HG03469 (cell line): ENCODE results near the gene AHCTF1.

Experiments
- ATAC-seq: cut with Tn5 transposase; IDR thresholded peaks from one replicate; pipeline ENCODE4 v1.9.1; 2021; ENCODE audit warnings: mild to moderate bottlenecking, moderate library complexity, moderate number of reproducible peaks; ENCODE audit not compliant: unreplicated experiment

The AHCTF1 gene

DNA sequence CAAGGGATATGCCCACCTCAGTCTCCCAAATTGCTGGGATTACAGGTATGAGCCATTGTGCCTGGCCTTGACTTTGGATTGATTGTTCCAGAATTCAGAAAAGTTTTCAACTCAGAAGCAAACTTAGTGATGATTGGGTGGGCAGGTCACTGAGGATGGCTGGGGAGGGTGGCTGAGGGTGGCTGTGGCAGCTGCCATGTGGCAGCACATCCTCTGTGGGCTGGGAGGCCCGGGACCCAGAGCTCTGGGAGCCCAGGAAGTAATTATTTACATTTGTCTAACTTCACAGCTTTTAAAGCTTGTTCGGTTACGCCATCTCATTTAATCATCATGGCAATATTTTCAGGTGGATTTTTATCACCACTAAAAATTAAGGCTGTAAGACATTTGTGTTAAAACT, 131.4 kb downstream of the AHCTF1 start:
- no peak for ATAC-seq

DNA sequence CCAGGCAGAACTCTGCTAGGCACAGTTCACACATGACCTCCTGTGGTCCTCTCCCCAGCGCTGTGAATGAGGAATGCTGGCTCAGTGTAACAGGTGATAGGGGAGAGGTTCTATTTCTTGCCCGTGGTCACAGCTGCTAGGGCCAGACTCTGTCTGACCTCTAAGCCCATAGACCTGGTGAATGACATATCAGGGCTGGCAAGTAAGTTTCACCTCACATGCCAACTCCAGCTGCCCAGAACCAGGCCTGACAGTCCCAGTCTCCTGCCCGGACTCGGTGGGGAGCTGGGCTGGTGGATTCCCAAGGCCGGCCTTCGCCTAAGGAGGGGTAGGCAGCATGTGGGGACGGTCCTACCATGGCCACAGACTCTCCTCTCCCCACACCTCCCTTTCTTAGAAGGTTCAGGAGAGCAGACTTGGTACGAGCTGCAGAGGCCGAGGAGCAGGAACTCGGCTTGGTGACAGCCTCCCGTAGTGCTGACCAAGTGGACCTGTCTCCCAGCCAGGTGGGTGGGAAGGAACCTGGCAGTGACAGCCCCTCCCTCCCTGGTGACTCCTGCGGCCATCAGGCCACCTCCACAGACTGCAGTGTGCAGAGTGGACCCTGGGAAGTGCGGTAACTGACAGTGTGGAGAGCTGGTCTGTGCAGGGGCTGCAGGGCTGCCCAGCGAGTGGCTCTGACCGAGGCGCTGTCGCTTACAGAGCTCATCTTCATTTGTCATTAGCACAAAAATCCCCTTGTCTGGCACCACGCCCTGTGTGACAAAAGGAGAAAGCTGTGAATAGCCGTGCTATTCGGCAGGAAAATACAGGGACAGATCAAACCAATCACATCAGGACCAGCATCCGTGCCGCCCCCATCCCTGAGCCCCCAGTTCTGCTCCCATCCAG, 132.9 kb downstream of the AHCTF1 start:
- ATAC-seq = no peak

DNA sequence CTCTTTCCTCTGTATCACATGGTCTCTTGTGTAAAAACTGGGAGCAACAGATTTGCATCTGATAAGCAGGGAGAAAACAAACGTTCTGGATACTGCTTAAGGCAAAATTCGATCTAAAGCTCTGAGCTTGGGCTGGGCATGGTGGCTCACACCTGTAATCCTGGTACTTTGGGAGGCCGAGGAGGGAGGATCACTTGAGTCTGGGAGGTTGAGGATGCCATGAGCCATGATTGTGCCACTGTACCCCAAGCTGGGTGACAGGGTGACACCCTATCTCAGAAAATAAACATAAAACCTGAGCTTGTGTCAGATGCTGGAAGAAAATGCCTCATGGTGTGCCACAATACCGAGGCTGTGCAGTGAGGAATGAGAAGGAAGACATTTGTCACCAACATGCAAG, 133.6 kb downstream of the AHCTF1 start:
- no peak for ATAC-seq

DNA sequence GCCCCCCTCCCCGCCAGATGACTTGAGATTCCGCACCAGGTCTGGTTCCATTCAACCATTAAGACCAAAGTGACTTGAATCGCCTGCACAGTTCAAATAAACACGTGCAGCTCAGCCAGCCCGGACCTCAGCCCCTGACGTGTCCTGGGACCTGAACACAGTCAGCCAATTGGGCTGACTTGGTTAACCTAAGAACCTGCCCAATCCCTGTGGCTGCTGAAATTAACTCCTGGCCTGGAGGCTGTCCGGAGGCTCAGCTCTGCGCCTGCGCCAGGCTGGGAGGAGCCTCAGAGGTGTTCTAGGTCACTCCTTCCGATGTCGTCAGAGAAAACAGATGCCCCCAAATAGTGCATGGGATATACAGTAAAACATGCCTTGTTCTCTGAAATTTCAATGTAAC, 134.2 kb downstream of the AHCTF1 start:
- no peak for ATAC-seq

DNA sequence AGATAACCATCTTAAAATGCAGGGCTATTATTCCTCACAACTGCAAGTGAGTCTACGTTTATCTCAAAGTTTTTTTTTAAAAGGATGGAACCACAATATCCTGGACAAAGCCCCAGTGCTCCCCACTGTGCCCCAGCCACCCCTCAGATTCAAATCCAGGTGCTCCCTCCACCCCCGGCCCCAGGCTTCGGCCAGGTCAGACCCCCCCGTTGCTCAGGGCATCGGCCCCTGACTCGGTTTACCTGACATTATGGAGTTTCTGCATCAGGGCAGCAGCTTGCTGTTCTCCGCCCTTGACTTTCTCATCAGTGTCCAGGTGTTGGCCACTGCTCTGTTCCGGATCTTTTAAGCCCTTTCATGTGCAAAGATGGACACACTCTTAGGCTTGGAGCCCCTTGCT, 134.6 kb downstream of the AHCTF1 start:
- no peak for ATAC-seq

DNA sequence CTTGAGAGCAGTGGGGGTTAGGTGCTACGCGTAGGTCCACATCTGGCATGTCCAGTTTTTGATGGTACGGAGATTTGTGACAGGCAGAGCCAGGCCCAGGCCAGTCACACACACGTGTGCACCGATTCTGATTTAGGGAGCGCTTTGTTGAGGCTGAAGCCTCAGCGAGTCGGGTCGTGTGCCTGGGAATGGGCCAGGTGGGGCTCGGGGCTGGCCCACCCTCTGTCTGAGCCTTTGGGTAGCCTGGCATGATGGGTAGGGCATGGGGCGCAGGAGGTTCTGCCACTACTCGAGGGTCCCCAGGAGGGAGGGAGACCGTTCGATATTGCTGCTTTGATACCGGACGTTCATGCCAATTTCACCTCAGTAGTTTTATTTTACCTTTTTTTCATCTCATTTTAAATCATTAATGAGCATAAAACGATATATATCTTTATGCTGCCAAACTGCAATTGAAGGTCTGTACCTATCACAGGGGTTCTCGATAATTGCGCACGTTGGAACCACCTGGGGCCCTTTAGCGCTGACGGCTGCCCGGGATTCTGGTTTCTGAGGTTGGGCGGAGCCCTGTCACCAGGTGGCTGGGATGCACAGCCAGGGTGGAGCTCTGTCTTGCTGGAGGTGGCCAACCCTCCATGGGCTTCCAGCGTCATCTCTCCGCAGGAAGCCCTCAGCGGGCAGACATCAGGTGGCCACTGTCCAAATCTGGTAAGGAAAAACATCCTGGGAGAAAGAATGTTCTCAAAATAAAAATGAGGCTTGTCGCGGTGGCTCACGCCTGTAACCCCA, 135.6 kb downstream of the AHCTF1 start:
- no peak for ATAC-seq

DNA sequence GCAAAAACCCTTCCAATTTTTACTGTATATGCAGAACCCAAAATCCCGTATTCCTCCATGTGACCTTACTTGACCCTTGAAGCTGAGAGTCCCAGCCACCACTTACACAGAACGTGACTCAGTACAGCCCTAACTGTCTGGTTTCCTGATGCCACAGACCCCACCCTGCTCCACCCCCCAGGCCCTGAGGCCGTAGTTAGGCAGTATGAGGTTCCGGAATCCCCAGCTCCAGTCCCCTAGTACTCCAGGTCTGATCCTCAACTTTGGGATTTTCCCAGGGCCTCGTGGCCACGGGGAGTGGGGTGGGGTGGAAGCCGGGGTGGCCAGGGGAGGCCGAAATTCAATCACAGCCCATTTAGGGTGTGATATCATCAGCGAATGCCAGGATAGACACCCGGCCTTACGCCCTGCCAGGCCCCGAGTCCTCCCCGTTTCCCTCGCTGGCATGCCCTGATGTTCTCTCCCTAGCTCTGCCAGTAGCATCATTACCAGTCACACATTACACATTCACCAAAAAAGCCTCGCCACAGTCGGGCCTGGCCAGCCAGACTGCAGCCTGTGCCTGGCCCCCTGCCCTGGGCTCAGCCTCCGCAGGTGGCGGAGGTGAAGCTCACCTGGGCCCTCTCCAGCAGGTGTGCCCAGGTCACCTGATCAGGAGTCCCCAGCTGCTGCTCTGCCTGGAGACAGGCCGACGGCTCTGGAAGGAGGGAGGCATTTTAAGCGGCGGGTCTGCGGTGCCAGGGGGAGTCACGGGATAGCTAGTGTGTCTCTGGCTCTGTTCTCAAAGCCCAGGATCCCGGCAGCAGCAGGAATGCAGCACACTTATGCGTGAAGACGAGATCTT, 136.7 kb downstream of the AHCTF1 start:
- no peak for ATAC-seq

DNA sequence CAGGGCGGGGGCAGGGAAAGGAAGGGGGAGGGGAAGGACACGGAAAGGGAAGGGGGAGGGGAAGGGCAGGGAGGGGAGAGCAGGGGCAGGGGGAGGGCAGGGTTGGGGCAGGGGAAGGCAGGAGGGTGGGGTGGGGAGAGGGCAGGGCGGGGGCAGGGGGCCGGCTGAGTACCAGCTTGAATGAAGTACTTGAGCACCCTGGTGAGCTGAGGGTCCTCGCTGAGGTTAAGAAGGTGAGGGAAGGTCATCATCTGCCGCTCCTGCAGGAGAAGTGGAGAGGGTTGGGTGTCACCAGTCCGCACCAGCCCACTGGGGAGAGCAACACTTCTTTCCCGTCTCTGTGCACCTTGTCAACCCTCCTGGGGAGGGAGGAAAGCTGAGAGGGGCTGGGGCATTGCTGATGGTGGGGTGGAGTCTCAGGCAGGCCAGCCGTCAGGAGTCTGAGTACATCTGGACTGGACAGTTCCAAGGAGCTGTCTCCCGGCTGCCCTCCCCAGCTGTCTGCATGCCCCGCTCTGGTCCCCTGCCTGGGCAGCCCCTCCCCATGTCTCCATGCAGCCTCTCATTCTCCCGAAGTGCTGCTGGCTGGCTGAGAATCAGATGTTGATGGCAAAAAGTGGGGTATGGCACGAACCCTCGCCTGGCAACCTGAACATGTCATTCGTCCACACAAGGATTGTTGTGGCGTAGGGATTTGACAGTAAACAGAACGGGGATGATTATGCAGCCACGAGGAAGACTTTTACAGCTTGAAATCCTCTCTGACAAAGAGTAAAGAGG, 137.5 kb downstream of the AHCTF1 start:
- no peak for ATAC-seq

DNA sequence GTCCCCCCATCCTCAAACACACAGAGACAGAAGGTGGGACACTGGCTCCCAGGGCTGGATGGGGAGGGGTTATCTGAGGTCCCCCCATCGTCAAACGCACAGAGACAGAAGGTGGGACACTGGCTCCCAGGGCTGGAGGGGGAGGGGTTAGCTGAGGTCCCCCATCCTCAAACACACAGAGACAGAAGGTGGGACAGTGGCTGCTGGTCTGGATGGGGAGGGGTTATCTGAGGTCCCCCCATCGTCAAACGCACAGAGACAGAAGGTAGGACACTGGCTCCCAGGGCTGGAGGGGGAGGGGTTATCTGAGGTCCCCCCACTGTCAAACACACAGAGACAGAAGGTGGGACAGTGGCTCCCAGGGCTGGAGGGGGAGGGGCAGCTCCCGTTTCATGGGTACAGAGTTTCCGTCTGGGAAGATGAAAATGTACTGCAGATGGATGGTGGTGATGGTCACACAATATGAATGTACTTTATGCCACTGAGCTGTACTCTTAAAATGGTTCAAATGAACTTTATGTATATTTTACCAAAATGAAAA, 138.3 kb downstream of the AHCTF1 start:
- no peak for ATAC-seq

DNA sequence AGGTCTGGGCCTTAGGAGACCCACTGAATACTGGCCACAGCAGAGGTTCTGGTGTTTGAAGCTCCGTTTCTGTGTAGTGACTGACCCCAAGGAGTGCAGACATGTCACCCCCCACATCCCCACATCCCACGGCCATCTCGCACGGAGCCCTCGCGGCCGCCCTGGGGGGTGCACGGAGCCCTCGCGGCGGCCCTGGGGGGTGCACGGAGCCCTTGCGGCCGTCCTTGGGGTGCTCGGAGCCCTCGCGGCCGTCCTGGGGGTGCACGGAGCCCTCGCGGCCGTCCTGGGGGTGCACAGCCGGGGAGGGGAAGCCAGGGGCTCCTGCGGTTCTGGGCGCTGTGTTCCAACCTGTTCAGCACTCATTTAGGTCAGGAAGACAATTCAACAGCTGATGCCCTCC, 139.1 kb downstream of the AHCTF1 start:
- no peak for ATAC-seq

DNA sequence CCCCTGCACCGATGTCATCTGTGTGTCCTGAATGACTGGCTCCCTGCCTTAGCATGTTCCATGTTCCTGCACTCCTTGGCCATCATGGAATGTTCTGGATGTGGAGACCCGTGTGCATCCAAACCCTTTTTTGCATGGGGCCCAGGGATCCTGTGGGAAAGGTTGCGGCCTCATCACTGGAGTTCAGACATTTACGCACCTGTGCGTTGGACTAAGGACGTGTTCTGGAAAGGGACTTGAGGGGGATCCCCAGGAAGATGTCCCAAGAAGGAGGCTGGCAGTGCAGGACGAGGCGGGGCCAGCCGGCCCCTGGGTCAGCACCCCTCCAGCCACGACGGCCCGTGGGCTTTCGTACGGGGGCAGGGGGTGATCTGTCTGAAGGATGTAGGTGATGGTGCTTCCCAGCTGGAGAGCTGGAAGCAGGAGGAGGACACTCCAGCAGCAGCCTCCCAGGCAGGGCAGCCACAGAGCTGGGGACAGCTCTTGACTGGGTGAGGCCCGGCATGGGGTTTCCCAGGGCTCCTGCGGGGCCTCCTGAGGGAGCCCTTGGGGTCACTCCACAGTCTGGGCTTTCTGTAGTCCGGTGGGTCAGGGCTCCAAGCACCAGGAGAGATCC, 140.3 kb downstream of the AHCTF1 start:
- no peak for ATAC-seq

DNA sequence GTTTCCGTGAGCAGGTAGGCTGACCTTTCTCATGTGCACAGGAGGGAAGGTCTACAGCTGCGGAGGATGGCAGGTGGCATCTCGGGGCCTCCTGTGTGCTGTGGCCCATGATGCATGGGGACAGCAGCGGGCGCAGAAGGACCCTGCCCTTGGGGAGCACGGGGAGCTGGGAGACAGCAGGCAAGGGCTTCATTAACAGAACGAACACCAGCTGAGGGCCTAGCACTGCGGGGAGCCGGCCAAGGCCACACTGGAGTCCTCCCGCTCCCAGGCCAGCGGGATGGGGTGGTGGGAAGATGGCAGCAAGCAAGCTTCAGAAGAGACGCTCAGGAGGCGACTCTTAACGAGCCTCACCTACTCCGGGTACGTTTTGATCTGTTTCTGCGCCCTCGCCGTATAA, 140.9 kb downstream of the AHCTF1 start:
- ATAC-seq = no peak

DNA sequence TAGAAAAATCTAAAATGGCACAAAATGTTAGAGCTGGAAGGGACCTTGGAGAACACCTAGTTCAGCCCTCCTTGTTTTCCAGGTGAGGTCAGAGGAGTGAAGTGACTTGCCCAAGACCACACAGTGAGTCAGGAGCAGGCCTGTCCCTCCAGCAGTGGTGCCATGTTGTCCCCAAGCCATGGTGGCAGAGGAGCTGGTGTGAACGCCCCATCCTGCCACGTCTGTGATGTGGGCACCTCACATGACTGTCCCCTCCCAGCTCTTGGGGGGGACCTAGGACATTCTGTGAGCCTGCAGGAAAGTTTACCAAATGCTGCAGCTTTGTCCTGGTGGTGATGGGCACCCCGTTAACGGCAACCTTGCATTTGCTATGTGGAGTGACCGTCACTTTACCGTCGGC, 141.4 kb downstream of the AHCTF1 start:
- ATAC-seq = no peak

DNA sequence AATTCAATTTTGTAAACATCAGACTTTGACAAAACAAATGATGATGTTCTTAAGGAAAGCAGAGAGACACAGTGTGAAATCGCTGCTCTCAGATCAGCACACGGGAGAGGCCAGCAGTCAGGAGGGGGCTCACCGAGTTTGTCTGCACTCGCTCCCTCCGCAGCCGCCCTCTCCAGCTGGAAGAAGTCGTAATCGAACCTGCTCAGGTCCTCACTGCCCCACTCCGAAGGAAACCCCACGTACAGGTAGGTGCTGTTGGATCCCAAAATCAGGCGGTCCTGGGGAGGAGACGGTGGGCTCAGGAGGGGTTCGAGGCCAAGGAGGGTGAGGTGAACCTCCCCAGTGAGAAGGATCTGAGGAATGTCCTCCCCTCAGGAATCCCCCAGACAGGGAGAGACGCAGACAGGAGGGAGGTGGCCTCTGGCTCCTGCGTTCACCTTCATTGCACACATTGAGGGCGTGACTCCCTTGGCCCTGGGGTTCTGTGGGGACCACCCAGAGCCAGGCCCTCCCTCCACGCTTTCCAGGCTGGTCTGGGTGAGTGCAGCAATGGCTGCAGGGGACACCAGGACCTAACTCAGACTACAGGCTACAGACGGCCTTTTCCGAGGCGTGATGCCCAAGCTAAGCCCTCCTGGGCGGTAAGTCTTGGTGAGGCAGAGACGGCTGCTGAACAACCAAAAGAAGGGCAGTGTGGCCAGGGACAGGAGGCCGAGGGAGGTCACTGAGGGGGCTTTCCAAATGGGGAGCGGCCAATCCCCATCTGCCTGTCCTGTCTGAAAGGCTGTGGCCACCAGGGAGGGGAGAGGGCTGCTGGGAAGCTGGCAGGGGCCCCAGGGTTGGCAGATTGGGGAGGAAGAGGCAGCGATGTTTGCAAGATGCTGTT, 142.1 kb downstream of the AHCTF1 start:
- no peak for ATAC-seq
